BE2C (cell line): ENCODE measurements around the gene ABHD16B.

ENCODE experiments used
- DNase-seq: peaks from one replicate; pipeline ENCODE4 v3.0.0-alpha.2; 2020
- H3K27me3 ChIP-seq: fragments of 250-450 bp; sonication (Bioruptor Pico); 2 replicates; pipeline ENCODE4 v1.5.1; 2020; ENCODE audit warnings: mild to moderate bottlenecking
- H3K36me3 ChIP-seq: fragments of 250-450 bp; sonication (Bioruptor Pico); 2 replicates; pipeline ENCODE4 v1.5.1; 2020; ENCODE audit warnings: mild to moderate bottlenecking
- H3K4me1 ChIP-seq: fragments of 250-450 bp; sonication (Bioruptor Pico); 2 replicates; pipeline ENCODE4 v1.5.1; 2020
- H3K4me3 ChIP-seq: 2 replicates; pipeline ENCODE4 v1.5.1; 2011; ENCODE audit warnings: low read depth, low read length
- H3K9me3 ChIP-seq: fragments of 250-450 bp; sonication (Bioruptor Pico); 2 replicates; pipeline ENCODE4 v1.5.1; 2020
- TF ChIP-seq, protein P1 (sequence below): IDR thresholded peaks from 2 replicates; pipeline ENCODE4 v1.5.1; 2012; ENCODE audit warnings: mild to moderate bottlenecking, low read depth, low read length

ABHD16B gene

GRCh38 chr20:63891061-63892002, 30.0 kb downstream of the ABHD16B start:
- DNase-seq: no peak
- peaks cover 22% of the 10 kb centered on the region for H3K36me3 ChIP-seq
- no peaks in the 10 kb centered on the region for H3K9me3 ChIP-seq
- TF ChIP-seq, protein P1, sequence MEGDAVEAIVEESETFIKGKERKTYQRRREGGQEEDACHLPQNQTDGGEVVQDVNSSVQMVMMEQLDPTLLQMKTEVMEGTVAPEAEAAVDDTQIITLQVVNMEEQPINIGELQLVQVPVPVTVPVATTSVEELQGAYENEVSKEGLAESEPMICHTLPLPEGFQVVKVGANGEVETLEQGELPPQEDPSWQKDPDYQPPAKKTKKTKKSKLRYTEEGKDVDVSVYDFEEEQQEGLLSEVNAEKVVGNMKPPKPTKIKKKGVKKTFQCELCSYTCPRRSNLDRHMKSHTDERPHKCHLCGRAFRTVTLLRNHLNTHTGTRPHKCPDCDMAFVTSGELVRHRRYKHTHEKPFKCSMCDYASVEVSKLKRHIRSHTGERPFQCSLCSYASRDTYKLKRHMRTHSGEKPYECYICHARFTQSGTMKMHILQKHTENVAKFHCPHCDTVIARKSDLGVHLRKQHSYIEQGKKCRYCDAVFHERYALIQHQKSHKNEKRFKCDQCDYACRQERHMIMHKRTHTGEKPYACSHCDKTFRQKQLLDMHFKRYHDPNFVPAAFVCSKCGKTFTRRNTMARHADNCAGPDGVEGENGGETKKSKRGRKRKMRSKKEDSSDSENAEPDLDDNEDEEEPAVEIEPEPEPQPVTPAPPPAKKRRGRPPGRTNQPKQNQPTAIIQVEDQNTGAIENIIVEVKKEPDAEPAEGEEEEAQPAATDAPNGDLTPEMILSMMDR: 0 out of 2 replicates have a peak, but pooled peaks have one; percentile 2
- no peaks in the 10 kb centered on the region for H3K4me1 ChIP-seq
- H3K27me3 ChIP-seq: no peaks in the 10 kb centered on the region
- no peak overlapping the region for H3K4me3 ChIP-seq

- peaks cover 15% of the 10 kb centered on the region for H3K36me3 ChIP-seq
- no peaks in the 10 kb centered on the region for H3K27me3 ChIP-seq
- no peak for DNase-seq
- H3K4me1 ChIP-seq: no peaks in the 10 kb centered on the region
- no peaks in the 10 kb centered on the region for H3K9me3 ChIP-seq
- H3K4me3 ChIP-seq: no peak overlapping the region
- TF ChIP-seq, protein P1: no peak
Observed at GRCh38 chr20:63892402-63892801, 31.1 kb downstream of the ABHD16B start.

GRCh38 chr20:63893999-63894357, 32.7 kb downstream of the ABHD16B start:
- Histone ChIP-seq H3K9me3 (no peaks in the 10 kb centered on the region), H3K4me1 (no peaks in the 10 kb centered on the region), H3K4me3 (peak overlapping the region; percentile 48), H3K27me3 (no peaks in the 10 kb centered on the region), H3K36me3 (peaks cover 15% of the 10 kb centered on the region)
- DNase-seq: no peak
- TF ChIP-seq, protein P1: no peak

DNA sequence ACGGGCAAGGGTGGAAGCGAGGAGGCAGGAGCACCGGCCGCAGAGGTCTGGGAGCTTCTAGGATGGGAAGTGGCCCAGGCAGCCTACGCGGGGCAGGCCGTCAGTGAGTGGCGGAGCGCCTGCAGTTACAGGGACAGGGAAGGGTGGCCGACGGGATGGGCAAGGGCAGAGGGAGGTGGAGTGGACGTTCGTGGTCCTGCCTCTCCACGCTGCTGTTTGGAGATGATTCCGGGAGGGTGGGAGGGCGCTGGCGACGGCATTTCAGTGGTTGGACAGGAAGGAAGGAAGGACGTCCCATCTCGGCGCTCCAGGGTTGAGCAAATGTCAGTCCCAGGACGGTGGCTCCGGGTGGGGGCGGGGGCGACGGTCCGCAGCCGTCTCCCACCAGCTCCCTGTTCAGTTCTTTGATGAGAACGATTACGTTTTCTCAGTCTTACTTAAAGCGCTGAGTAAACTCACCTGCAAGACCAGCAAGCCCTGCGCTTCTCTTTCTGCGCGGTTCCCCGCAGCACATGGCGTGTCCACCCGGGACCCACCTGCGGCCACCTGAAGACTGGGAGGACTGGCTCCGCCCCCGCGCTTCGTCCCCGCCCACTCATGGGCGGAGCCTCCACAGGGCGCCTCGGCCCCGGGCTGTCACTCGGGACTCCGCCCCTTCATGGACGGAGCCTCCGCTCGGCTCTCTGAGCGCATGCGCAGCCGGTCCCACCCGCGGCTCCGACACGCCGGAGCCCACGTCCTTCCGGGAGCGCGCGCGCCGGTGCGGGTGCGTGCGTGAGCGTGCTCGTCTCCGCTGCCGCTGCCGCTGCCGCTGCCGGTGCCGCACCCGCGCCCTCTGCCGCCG, 33.3 kb downstream of the ABHD16B start, which contains the start of gene DNAJC5:
DNAJC5 (plus strand) TSS at position 769 of the 844 bp plus-strand sequence. CDS start 33,220 bp downstream, outside the sequence.
- peak within 1 kb of the TSS; percentile 82 for H3K4me3 ChIP-seq
- no peaks in the 10 kb centered on the region for H3K4me1 ChIP-seq
- TF ChIP-seq, protein P1: no peak
- peaks cover 15% of the 10 kb centered on the region for H3K36me3 ChIP-seq
- H3K27me3 ChIP-seq: no peaks in the 10 kb centered on the region
- no peaks in the 10 kb centered on the region for H3K9me3 ChIP-seq
- peak; percentile 96 for DNase-seq

DNA sequence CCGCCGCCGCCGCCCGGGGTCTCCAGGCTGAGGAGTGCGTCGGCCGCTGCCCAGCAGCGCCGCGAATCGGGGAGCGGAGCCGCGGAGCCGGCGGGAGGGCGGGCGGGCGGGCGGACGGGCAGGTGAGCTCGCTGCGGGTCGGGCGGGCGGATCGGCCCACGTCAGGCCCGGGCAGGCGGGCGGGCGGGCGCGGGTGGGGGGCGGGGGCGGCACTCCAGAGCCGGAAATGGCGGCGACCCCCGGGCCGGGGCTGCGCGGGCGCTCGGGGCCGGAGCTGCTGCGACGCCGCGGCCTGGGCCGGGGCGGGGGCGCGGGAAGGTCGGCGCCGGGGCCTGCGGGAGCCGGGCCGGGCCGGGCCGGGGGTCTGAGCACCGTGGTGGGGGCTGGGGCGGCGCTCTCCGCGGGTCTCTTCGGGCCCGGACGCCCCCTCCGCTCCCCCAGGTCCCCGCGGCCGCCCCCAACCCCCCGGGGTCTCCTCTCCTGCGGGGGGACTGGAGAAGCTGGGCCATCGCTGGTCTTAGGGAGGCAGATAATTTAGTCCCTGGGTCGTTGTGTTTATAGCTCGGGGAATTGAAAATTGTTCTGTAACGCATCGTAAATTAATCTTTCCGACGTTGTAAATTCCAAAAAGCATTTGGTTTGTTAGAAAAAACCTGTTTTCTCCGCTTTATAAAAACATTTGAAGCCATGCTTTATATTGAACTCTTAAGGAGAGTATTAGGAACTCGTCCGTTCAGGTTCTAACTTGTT, 34.1 kb downstream of the ABHD16B start:
- DNase-seq: no peak
- Histone ChIP-seq H3K9me3 (no peaks in the 10 kb centered on the region), H3K36me3 (peaks cover 9% of the 10 kb centered on the region), H3K4me1 (no peaks in the 10 kb centered on the region), H3K4me3 (peak overlapping the region; percentile 82), H3K27me3 (no peaks in the 10 kb centered on the region)
- TF ChIP-seq, protein P1: no peak
